Pulmonary artery endothelial cell (primary cell): ENCODE results near the gene XIRP2. TPM values are rescaled to one million over a fixed set of nuclear protein-coding genes. Genes with fewer than 3 reads are reported as not detected.

Source experiments
- DNase-seq: peaks from one replicate; pipeline ENCODE4 v3.0.0-alpha.2; 2011; ENCODE audit warnings: low read depth, low spot score
- total RNA-seq: library from RNA; depleted of rRNA; stranded (reverse); fragments of >200 nt; gene quantifications from 2 replicates; pipeline ENCODE4 v1.2.3, GENCODE V29; 2014

XIRP2 gene
- total RNA-seq, 1 donor from 2014 or later, result not detected

GRCh38 chr2:167134381-167135072 is 246.2 kb downstream of the XIRP2 start:
- DNase-seq, result no peak

GRCh38 chr2:167135706-167136105 is 247.4 kb downstream of the XIRP2 start:
- no peak for DNase-seq

- DNase-seq, result no peak
These were observed 248.8 kb downstream of the XIRP2 start for GRCh38 chr2:167136879-167137596.

GRCh38 chr2:167140330-167140729 is 252.1 kb downstream of the XIRP2 start:
- no peak for DNase-seq

GRCh38 chr2:167140767-167141166 is 252.5 kb downstream of the XIRP2 start:
- no peak for DNase-seq

- DNase-seq, result no peak
These were observed 254.3 kb downstream of the XIRP2 start for GRCh38 chr2:167142554-167142953.

GRCh38 chr2:167144179-167144898 is 256.1 kb downstream of the XIRP2 start:
- no peak for DNase-seq

- no peak for DNase-seq
These were observed 259.1 kb downstream of the XIRP2 start for GRCh38 chr2:167147271-167147941.

GRCh38 chr2:167151894-167152293 is 263.6 kb downstream of the XIRP2 start:
- DNase-seq, result no peak

GRCh38 chr2:167157523-167157922 is 269.2 kb downstream of the XIRP2 start:
- no peak for DNase-seq

- DNase-seq, result no peak
These were observed 288.9 kb downstream of the XIRP2 start for GRCh38 chr2:167177196-167177595.

GRCh38 chr2:167181134-167181533 is 292.9 kb downstream of the XIRP2 start:
- DNase-seq, result no peak

- no peak for DNase-seq
These were observed 293.4 kb downstream of the XIRP2 start for GRCh38 chr2:167181688-167182087.

GRCh38 chr2:167182403-167182802 is 294.1 kb downstream of the XIRP2 start:
- DNase-seq, result no peak

- no peak for DNase-seq
These were observed 295.7 kb downstream of the XIRP2 start for GRCh38 chr2:167183931-167184330.

GRCh38 chr2:167186465-167186864 is 298.2 kb downstream of the XIRP2 start:
- no peak for DNase-seq

GRCh38 chr2:167187049-167187727 is 298.9 kb downstream of the XIRP2 start:
- no peak for DNase-seq

GRCh38 chr2:167187978-167188967 is 300.0 kb downstream of the XIRP2 start:
- DNase-seq, result no peak

GRCh38 chr2:167190053-167190452 is 301.8 kb downstream of the XIRP2 start:
- no peak for DNase-seq

GRCh38 chr2:167191588-167191987 is 303.3 kb downstream of the XIRP2 start:
- no peak for DNase-seq
